Panc1 (cell line): ENCODE data around the gene COP1. TPM values are rescaled to one million over a fixed set of nuclear protein-coding genes. Genes with fewer than 3 reads are reported as not detected.

ENCODE experiments used
- ATAC-seq: fragments of 200-7000 bp; cut with Tn5 transposase; 2 replicates; pipeline ENCODE4 v1.9.1; 2020; ENCODE audit warnings: mild to moderate bottlenecking, moderate library complexity
- BruUV-seq: library from RNA; stranded (reverse); fragments of 400-500 nt; replicated peaks from 2 replicates; lab custom pipeline; 2021; lab: Mats Ljungman, UMichigan
- CTCF ChIA-PET: fragments of 300-600 bp; sonication (Branson Sonifier 250); formaldehyde crosslinking; loops from one replicate; lab custom pipeline; 2022; ENCODE audit warnings: antibody characterized with exemption; lab: Charles Lee
- POLR2A ChIA-PET: fragments of 300-600 bp; sonication (Branson Sonifier 250); formaldehyde crosslinking; loops from one replicate; lab custom pipeline; 2022; ENCODE audit warnings: antibody characterized with exemption; lab: Charles Lee
- DNase-seq: peaks from one replicate; pipeline ENCODE4 v3.0.0-alpha.2; 2010; ENCODE audit warnings: low read depth, low spot score
- H3K27ac ChIP-seq: 2 replicates; pipeline ENCODE4 v1.5.1; 2011; ENCODE audit warnings: mild to moderate bottlenecking, low read length, inconsistent platforms
- H3K27me3 ChIP-seq: fragments of 200-500 bp; sonication (Bioruptor generic); 2 replicates; pipeline ENCODE4 v1.6.0; 2014; ENCODE audit warnings: low read length, inconsistent platforms; ENCODE audit not compliant: control insufficient read depth, insufficient read depth
- H3K36me3 ChIP-seq: fragments of 200-500 bp; sonication (Bioruptor generic); 2 replicates; pipeline ENCODE4 v1.5.1; 2014; ENCODE audit warnings: inconsistent platforms, mild to moderate bottlenecking, low read length, moderate library complexity; ENCODE audit not compliant: control insufficient read depth, insufficient read depth
- H3K4me1 ChIP-seq: 2 replicates; pipeline ENCODE4 v1.5.1; 2011; ENCODE audit warnings: inconsistent platforms, mild to moderate bottlenecking, low read length, moderate library complexity; ENCODE audit not compliant: control insufficient read depth, insufficient read depth
- H3K4me3 ChIP-seq, 2 experiments: 2 replicates each; pipeline ENCODE4 v1.5.1; 2011 to 2012; ENCODE audit warnings: low read depth in 2 of 2, low read length in 2 of 2, mild to moderate bottlenecking in 2 of 2, inconsistent platforms in 1 of 2, moderate library complexity in 1 of 2
- H3K9me3 ChIP-seq: fragments of 200-500 bp; sonication (Bioruptor generic); 2 replicates; pipeline ENCODE4 v1.5.1; 2014; ENCODE audit warnings: low read depth, mild to moderate bottlenecking, inconsistent platforms, low read length, moderate library complexity; ENCODE audit not compliant: control insufficient read depth, insufficient read depth
- POLR2AphosphoS5 ChIP-seq: IDR thresholded peaks from 2 replicates; pipeline ENCODE4 v1.6.1; 2012; ENCODE audit warnings: mild to moderate bottlenecking, low read depth, low read length, moderate library complexity
- SIN3A ChIP-seq: IDR thresholded peaks from 2 replicates; pipeline ENCODE4 v1.6.1; 2012; ENCODE audit warnings: low read depth, mild to moderate bottlenecking, low read length, moderate library complexity, borderline replicate concordance; ENCODE audit not compliant: insufficient read depth
- TCF7L2 ChIP-seq: IDR thresholded peaks from 2 replicates; pipeline ENCODE4 v1.6.1; 2011; ENCODE audit warnings: mild to moderate bottlenecking, low read depth, low read length, inconsistent platforms
- in situ Hi-C: cut with HindIII; loops from 2 replicates; pipeline ENCODE4 v1.10.0; 2016; ENCODE audit warnings: low sequenced_read_pairs, low pct_unique_long_range_greater_than_20kb
- intact Hi-C: fragments of 100-400 bp; cut with micrococcal nuclease; formaldehyde crosslinking; loops from one replicate; pipeline ENCODE4 v1.10.0; 2022; ENCODE audit not compliant: unreplicated experiment
- total RNA-seq: library from RNA; stranded (reverse); gene quantifications from one replicate; pipeline ENCODE4 v1.2.1, GENCODE V29; 2021; ENCODE audit not compliant: unreplicated experiment
- TF ChIP-seq, protein P1 (sequence below), 2 experiments: IDR thresholded peaks; 2 replicates each; pipeline ENCODE4 v1.6.1; 2011 to 2012; ENCODE audit warnings: low read depth in 2 of 2, control low read depth in 1 of 2, low read length in 1 of 2, mild to moderate bottlenecking in 1 of 2, moderate library complexity in 1 of 2; ENCODE audit not compliant: insufficient read depth in 1 of 2
- TF ChIP-seq, protein P2 (sequence below): fragments of 450-650 bp; IDR thresholded peaks from 2 replicates; pipeline ENCODE4 v1.5.1; 2017; ENCODE audit warnings: mild to moderate bottlenecking

The COP1 gene
- total RNA-seq, 1 experiment from 2014 or later = 36.5 TPM

DNA sequence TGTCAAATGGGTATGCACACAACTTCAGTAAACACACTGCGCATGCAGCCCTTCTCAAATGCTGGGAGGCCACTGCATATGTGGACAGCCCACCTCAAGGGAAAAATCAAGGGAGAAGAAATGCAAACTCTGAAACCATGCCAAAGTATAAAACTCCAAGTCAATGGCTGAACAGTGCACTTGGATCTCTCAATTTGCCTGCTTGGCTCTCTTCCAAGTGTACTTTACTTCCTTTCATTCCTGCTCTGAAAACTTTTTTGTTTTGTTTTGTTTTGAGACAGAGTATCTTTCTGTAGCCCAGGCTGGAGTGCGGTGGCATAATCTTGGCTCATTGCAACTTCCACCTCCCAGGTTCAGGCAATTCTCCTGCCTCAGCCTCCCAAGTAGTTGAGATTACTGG is 18.8 kb upstream of the COP1 start:
- in situ Hi-C loops = no loop called here
- BruUV-seq = no TSS peak
- no peak overlapping the region for H3K4me3 ChIP-seq
- intact Hi-C loops = no loop called here
- no peak overlapping the region for H3K27ac ChIP-seq
- ChIA-PET CTCF (no interaction called here), POLR2A (no interaction called here)
- DNase-seq (no peak), ATAC-seq (no peak)
- no peaks in the 10 kb centered on the region for H3K36me3 ChIP-seq
- no peaks in the 10 kb centered on the region for H3K9me3 ChIP-seq
- TF ChIP-seq, protein P1, sequence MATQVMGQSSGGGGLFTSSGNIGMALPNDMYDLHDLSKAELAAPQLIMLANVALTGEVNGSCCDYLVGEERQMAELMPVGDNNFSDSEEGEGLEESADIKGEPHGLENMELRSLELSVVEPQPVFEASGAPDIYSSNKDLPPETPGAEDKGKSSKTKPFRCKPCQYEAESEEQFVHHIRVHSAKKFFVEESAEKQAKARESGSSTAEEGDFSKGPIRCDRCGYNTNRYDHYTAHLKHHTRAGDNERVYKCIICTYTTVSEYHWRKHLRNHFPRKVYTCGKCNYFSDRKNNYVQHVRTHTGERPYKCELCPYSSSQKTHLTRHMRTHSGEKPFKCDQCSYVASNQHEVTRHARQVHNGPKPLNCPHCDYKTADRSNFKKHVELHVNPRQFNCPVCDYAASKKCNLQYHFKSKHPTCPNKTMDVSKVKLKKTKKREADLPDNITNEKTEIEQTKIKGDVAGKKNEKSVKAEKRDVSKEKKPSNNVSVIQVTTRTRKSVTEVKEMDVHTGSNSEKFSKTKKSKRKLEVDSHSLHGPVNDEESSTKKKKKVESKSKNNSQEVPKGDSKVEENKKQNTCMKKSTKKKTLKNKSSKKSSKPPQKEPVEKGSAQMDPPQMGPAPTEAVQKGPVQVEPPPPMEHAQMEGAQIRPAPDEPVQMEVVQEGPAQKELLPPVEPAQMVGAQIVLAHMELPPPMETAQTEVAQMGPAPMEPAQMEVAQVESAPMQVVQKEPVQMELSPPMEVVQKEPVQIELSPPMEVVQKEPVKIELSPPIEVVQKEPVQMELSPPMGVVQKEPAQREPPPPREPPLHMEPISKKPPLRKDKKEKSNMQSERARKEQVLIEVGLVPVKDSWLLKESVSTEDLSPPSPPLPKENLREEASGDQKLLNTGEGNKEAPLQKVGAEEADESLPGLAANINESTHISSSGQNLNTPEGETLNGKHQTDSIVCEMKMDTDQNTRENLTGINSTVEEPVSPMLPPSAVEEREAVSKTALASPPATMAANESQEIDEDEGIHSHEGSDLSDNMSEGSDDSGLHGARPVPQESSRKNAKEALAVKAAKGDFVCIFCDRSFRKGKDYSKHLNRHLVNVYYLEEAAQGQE (IDR thresholded peaks at IDR 0.05; ENCODE audit: insufficient read depth in 1 of 2, low read depth in 2 of 2, low read length in 1 of 2) = no peak
- TF ChIP-seq, protein P2, sequence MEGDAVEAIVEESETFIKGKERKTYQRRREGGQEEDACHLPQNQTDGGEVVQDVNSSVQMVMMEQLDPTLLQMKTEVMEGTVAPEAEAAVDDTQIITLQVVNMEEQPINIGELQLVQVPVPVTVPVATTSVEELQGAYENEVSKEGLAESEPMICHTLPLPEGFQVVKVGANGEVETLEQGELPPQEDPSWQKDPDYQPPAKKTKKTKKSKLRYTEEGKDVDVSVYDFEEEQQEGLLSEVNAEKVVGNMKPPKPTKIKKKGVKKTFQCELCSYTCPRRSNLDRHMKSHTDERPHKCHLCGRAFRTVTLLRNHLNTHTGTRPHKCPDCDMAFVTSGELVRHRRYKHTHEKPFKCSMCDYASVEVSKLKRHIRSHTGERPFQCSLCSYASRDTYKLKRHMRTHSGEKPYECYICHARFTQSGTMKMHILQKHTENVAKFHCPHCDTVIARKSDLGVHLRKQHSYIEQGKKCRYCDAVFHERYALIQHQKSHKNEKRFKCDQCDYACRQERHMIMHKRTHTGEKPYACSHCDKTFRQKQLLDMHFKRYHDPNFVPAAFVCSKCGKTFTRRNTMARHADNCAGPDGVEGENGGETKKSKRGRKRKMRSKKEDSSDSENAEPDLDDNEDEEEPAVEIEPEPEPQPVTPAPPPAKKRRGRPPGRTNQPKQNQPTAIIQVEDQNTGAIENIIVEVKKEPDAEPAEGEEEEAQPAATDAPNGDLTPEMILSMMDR = no peak
- no peak for TF ChIP-seq TCF7L2
- no peak for TF ChIP-seq POLR2AphosphoS5
- TF ChIP-seq SIN3A = no peak
- H3K27me3 ChIP-seq = no peaks in the 10 kb centered on the region
- H3K4me1 ChIP-seq = no peaks in the 10 kb centered on the region

DNA sequence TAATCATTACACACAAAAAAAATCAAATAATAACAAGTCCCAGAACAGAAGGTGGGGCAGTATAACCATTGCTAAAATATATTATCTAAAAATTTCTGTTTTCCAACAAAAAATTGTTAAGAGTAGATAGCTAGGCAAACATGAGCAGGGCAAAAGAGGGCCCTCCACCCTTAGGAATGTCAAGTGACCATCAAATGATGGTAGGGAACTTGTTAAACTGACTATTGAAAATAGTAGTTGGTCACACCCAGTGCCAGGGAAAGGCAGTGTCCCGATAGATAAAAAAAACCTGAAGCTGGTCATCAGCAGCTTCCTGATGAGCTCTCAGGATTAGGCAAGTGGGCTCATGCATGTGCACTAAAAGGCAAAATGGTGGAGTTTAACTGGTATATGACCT is 18.4 kb upstream of the COP1 start:
- ChIA-PET POLR2A (no interaction called here), CTCF (no interaction called here)
- DNase-seq = no peak
- ATAC-seq = no peak
- no peaks in the 10 kb centered on the region for H3K9me3 ChIP-seq
- intact Hi-C loops = no loop called here
- TF ChIP-seq, protein P1 (IDR thresholded peaks at IDR 0.05; ENCODE audit: insufficient read depth in 1 of 2, low read depth in 2 of 2, low read length in 1 of 2) = no peak
- TF ChIP-seq SIN3A = no peak
- TF ChIP-seq, protein P2 = no peak
- TF ChIP-seq POLR2AphosphoS5 = no peak
- TF ChIP-seq TCF7L2 = no peak
- no peak overlapping the region for H3K4me3 ChIP-seq
- H3K27me3 ChIP-seq = no peaks in the 10 kb centered on the region
- no peaks in the 10 kb centered on the region for H3K4me1 ChIP-seq
- H3K27ac ChIP-seq = no peak overlapping the region
- H3K36me3 ChIP-seq = no peaks in the 10 kb centered on the region
- no TSS peak for BruUV-seq
- in situ Hi-C loops = no loop called here
